Measurements from ENCODE around the gene PRLR.
"Not testable (repeated sequence)": the region's sequence is repeated elsewhere in the genome, so short reads cannot be mapped to it uniquely, and the experiment has no call there.

PRLR gene

DNA sequence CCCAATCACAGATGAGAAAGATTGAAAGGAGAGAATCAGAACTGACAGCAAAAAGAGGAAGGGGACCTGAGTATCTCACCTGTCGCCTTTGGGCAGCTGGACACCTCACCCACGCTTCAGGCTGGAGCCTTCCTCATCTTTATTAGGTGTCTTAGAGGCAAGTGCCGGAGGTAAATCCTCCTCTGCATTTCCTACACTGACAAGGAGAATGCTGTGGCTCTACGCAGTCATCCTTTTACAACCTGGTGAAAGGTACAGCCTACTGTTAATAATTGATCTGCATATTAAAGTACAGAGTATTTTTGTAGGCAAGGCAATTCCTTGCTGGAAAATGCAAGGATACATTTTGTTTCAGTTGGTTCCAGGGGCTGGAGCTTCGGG, 34.8 kb downstream of the PRLR start:
- no peak for DNase-seq (ENCODE audit: low read depth)

DNA sequence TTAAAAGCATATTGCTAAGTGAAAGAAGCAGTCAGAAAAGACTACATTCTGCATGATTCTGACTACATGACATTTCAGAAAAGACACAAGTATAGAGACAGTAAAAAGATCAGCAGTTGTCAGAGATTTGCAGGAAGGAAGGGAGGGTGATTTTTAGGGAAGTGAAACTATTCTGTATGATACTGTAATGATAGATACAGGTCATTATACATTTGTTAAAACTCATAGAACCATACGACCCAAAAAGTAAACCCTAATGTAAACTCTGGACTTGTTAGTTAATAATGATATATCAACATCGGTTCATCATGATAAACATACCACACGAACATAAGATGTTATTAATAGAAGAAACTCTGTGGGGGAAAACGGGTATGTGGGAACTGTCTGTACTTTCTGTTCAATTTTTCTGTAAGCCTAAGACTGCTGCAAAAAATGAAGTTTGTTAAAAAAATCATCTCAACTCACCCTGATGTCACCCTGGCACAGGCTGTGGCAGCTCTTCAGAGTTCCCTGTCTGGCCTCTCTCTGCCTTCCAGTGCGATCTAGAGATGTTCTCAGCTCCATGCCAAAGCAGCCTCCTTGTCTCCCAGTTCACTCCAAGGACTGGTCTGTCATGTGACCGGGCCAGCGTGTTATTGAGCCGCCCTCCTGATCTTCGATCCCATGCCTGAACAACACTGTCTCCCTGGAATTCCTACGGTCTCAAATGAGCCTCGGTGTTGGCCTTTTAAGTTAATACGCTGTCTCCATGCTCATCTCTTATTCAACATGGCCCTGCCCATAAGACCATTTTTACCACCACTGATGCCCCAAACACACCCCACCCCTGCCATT, 35.4 kb downstream of the PRLR start:
- DNase-seq (ENCODE audit: low read depth) = no peak

DNA sequence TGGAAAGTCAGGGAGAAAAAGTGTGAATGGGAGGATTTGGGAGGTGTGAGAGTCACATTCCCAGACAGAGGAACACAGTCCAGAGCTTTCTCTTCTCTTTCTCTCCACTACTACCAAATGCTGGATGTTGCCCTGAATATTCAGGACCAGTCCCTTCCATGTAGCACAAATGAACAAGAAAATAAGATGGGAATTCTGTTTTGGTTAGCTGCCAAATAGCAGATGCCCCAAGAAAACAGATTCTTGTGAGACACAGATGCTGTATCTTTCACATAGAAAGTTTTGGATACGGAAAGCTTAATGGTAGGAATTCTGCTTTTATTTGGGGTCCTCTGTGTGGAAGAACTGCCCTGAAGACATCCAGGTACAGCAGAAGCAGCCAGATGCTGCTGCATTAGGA, 37.8 kb downstream of the PRLR start:
- no peak for DNase-seq (ENCODE audit: low read depth)

DNA sequence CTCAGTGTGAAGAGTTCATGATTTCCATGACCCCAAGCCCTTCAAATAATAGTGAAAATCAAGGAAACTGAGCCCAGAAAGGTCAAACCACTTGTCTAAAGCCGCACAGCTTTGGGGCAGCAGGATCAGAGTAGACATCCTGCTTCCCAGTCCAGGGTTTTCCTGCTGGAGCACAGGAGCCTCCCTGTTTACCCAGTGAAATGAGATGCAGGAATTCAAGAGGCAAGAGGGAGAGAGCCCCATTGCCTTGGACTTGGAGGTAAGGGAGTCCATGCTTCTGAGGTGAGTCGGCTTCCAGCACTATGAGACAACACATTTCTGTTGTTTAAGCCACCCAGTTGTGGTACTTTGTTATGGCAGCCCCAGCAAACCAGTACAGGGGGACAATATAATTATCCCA, 40.5 kb downstream of the PRLR start:
- not testable (repeated sequence) for DNase-seq (ENCODE audit: low read depth)

DNA sequence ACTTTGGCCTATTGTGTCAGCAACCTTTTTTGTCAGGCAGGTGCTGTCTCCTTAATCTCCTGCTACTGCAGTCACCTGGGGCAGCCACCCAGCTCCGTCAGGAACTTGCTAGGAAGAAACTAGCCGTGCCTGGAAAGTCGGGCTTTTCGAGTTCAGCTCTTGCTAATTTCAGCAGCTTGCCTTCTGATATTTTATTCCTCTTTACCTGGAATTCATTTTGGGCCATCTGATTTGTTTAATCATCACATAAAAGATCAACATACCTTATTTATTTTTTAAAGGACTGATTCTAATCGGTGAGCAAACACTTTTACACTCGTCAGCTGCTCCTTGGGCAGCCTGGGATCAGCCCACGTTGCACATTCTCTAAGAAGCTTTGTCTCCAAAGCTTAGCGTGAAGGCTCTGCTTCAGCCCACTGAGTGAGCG, 42.2 kb downstream of the PRLR start:
- no peak for DNase-seq (ENCODE audit: low read depth)

DNA sequence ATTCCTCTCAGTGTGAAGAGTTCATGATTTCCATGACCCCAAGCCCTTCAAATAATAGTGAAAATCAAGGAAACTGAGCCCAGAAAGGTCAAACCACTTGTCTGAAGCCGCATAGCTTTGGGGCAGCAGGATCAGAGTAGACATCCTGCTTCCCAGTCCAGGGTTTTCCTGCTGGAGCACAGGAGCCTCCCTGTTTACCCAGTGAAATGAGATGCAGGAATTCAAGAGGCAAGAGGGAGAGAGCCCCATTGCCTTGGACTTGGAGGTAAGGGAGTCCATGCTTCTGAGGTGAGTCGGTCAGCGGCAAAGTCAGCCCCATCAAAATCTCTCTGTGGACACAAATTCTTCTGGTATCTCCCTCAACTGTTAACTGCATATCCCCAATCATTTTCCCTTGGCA, 42.7 kb downstream of the PRLR start:
- DNase-seq (ENCODE audit: low read depth) = not testable (repeated sequence)

DNA sequence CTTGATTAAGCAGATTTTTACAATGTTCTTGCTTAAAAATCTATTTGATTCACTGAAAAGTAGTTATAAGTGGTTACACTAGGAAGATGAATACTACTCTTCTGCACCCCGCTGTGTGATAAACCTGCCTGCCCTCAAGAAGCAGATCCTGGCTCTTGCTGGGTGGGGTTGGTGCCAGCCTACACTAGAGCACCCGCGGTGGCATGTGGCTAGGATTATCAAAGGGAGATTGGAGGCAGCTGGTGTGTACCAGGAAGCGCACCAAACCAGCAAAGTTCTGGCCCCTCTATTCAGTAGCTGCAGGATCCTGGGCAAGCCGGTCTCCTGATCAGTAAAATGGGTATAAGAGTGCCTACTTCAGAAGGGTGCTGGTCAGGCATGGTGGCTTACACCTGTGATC, 43.5 kb downstream of the PRLR start:
- DNase-seq (ENCODE audit: low read depth) = no peak

DNA sequence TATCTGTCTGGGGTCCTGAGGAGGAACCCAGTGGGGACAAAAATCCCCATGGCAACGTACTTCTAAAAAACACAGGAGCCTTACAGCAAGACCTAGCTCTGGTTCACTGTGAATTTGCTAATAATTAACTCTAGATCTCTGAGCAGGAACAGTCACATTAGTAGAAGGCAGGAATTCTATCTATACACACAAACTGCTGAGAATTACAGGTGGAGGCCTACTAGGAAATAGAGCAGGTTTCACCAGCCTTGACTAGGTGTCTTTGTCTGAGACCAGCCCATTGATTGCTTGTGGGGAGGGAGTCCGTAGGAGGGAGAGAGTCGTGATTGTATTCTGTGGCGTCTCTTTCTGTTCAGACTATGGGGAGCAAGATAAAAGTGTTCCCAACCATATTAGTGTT, 44.8 kb downstream of the PRLR start:
- DNase-seq (ENCODE audit: low read depth) = no peak

DNA sequence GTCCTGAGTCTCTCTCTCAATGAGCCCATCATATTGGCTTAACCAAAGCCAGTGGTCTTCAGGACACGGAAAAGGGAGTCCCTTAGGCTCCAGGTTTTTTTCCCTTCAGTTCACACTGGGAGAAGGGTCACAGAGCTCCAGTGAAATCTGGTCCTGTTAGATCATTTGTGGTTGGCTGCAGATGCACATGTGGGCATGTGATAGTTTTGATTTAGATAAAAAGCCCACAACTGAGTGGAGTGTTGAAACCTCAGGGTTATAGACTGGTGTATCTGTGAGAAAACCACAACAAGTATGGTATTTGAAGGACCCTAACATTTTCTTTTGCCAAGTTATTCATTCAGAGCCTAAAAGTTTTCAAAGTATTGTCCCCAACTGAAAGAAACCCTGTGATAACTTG, 46.7 kb downstream of the PRLR start:
- no peak for DNase-seq (ENCODE audit: low read depth)

DNA sequence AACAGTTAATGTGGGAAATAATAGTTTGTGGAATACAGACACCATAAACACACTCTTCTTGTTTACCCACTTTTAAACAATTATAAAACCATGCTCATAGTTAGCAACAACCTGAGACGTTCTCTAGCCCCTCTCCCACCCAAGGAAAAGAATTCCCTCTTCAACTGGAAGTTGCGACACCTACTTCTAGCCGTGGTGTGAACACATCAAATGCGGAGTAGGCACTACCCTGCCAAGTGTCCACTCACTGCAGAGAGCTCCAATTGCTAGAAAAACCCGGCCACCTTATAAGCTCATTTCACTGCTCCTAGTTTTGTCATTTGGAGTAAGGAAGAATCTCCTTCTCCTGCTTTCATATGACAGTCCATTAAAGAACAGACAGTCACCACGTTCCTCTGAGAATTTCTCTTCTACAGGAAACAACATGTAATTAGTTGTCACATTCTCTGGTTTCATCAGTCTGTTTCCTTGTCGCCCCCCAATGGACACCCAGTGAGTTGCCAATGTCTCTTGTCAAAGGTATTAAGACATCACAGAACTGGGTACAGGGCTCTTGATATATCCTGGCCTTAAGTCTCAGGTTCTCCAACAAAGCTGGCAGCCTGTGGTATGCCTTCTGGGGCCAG, 47.3 kb downstream of the PRLR start:
- no peak for DNase-seq (ENCODE audit: low read depth)

DNA sequence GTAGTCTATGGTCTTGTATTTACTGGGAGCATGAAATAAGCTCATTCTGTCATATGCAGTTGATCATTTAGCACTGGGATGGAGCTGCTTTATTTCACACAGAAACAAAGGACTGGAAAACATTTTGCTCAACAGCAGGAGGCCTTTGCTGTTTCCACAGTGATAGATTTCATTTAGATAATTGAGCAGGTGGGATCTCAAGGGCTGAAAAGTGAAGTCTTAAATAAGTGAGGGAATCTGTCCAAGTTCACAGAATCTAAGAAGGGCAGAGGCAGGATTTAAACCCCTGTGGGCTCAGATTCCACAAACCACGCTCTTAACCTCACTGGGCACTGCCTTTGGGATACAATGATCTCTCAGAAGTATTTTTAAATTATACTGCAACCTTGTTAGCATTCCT, 47.8 kb downstream of the PRLR start:
- no peak for DNase-seq (ENCODE audit: low read depth)

DNA sequence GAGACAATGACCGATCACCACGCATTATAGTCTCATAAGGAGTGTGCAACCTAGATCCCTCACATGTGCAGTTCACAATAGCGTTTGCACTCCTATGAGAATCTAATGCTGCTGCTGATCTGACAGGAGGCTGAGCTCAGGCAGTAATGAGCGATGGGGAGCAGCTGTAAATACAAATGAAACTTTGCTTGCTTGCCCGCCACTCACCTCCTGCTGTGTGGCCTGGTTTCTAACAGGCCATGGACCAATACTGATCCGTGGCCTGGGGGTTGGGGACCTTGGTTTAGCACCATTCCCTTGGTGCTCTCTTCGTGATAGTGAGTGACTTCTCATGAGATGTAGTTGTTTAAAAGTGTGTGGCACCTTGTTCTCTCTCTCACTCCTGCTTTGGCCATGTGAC, 50.2 kb downstream of the PRLR start:
- DNase-seq (ENCODE audit: low read depth) = no peak

DNA sequence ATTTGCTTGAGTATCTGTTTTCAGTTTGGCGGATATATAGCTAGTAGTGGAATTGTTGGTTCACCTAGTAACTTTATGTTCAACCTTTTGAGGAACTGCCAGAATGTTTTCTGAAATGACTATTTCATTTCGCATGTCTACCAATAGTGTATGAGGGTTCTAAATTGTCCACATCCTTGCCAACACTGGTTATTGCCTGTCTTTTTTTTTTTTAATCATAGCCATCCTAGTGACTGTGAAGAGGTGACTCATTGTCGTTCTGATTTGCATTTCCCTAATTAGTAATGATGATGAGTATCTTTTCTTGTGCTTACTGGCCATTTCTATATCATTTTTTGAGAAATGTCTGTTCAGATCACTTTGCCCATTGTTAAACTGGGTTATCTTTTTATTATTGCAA, 52.5 kb downstream of the PRLR start:
- no peak for DNase-seq (ENCODE audit: low read depth)

DNA sequence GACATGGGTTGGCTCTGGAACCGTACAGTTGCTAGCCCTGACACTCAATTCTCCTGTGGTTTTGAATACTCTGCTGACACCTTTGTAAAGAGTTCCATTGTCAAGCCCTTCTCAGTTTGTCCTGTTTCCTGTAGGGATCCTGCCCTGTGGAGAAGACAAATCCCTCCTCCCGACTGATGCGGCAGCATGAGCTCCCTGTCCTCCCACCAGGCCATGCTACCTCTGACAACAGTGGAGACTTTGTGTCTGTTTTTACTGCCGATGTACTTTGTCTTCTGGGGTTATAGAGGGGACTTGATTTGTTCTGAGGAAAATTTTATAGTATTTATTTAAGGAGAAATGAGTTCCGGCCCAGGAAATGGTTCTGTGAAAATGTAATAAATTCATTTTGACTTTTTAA, 57.8 kb downstream of the PRLR start:
- no peak for DNase-seq (ENCODE audit: low read depth)

DNA sequence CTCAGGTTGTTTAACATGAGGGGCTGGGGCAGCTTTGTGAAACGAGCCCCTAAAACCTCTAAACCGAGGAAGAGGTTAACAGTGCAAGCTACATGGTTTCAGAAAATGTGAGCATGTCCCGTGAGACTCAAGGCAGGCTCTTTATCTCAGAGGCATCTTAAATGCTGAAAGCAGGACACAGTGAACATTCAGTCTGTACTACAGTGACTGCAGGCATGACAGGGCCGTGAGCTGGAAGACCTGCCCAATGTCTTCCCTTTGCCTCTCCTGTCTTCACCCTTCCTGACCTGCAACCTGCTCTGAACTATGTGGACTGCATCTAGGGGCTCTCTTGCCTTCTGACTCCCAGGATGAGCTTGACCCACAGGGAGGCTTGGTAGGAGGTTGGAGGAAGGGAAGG, 58.3 kb downstream of the PRLR start:
- no peak for DNase-seq (ENCODE audit: low read depth)

DNA sequence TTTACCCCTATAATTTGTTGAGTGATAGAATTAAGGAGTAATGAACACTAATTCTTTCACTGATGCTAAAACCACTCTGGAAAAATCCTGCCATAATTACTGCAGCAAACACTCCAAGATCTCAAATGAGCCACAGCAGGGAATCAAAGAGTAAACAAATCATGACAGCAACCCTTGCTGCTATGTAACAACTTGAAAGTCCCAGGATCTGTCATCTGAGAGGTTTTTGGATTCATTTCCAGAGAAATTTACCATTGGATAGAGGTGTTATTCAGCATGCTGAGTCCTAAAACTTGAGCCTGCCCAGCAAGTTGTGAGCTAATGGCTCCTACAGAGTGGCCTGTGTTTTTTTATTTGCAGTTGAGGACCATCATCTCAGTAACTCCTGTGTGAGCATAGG, 59.2 kb downstream of the PRLR start:
- DNase-seq (ENCODE audit: low read depth) = no peak

DNA sequence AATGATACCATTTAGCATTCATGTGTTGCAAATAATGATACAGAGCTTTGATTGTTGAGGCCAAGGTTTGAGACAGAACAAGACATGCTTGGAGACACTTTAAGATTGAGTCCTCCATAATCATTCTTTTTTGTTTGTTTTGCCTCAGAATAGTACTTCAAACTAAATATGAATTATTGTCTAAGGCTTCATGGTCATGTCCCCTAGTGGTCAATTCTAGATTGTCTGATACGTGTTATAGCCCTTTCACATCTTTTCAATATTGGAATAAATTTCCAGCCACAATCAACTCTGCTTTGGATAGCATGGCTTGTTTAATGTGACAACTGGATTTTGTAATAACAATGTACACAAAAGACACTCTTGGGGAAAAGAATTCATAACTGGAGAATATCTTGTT, 64.2 kb downstream of the PRLR start:
- no peak for DNase-seq (ENCODE audit: low read depth)

DNA sequence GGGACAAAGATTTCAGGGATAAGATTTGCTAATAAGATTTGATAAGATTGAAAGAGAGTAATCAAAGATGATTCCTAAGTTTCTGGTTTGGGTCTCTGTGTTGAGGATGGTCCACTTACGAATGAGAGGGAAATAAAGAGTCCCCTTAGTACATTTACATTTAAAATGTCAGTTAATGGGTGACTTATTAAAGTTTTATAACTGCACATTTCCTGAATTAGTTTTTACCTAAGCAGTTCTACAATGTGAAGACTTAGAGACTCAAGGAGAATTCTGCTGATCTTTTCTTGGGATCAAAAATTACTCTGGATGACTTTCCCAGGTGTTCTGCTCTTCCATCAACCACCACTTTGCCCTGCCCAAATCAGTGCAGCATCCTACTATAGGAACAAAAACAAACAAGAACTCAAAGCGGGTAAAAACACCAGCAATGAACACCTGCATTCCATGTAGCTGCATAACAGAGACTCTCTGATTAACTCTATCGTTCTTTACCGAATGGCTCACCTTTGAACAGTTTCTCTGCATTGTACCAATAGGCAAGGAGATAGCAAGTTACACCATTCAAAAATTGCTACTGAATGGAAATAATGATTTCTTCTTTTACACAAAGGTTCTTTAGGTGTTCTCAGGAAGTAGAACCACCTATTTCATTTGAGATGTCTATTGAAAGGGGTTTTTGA, 65.3 kb downstream of the PRLR start:
- no peak for DNase-seq (ENCODE audit: low read depth)

DNA sequence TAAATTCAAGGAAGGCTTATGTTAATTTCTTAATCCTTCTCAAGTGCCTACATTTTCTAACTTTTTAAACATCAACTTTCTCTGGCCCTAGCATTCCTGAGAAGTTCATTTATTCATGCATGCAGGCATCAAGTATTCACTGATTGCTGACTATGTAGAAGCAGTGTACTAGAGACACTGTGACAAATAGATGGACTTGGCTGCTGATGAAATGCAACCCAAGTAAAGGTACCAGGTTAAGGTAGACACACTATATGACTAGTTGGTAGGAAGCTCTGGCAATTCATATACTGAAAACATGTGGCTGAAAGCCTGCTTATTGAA, 66.6 kb downstream of the PRLR start:
- DNase-seq (ENCODE audit: low read depth) = no peak

DNA sequence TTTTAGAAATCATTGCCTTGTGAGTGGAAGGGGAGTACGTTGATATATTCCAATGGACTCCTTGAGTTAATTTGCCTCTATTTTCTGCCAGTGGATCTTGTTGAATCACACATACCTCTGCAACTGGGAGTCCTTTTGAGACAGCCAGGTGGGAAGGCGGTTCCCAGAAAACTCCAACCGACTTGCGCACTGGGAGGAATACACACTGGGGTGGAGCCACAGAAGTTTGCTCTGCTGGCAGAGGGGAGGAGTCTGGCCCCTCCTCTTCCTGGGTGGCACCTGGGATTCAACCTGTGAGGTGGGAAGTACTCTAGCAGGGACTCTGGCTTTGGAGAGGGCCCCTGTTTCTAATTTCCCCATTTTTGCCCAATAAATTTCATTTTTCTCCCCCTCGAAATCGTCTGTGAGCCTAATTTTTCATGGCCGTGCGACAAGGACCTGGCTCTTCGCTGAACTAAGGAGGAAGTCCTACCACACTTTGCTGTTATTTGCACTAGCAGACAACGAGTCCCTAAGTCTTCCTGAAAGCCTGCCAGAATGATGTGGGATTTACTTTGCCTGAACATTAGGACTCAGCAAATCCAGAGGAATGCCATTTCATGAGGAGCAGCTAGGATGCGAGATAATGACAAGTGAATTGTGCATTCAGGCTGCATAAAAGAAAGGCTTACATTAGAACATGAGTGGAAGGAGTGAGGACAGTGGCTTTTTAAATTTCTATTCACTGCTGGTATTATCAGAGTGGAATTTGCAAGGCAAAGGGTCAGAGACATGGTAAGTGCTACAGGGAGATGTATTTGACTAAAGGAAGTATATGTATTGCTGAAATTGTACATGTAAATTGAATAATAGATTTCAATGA, 67.2 kb downstream of the PRLR start:
- no peak for DNase-seq (ENCODE audit: low read depth)

DNA sequence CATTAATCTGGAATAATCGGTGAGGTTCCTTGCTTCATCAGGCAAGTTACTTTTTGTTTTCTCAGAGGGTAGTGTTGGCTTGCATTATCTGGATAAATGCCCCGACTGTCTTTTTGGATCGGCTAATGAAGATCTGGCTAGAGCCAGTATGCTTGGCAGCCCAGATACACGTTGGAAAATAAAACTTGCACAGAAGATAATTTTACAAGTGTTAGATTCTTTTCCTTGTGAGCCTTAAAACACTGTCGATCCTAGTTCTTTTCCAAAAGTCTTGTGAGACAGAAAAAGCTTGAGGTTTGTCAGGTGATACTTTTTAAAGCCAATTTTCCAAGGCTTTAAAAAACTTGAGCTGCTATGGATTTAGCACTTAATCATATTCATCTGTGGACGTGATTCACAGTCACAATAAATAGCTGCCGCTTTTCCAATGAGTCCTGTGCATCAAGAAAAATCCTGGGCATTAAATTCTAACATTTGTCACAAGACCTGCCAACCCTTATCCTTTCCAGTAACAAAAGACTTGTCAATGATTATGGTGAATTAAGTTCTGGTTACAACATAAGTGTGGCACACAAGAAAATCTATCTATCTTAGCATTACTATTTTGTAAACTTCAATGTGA, 68.5 kb downstream of the PRLR start:
- no peak for DNase-seq (ENCODE audit: low read depth)

DNA sequence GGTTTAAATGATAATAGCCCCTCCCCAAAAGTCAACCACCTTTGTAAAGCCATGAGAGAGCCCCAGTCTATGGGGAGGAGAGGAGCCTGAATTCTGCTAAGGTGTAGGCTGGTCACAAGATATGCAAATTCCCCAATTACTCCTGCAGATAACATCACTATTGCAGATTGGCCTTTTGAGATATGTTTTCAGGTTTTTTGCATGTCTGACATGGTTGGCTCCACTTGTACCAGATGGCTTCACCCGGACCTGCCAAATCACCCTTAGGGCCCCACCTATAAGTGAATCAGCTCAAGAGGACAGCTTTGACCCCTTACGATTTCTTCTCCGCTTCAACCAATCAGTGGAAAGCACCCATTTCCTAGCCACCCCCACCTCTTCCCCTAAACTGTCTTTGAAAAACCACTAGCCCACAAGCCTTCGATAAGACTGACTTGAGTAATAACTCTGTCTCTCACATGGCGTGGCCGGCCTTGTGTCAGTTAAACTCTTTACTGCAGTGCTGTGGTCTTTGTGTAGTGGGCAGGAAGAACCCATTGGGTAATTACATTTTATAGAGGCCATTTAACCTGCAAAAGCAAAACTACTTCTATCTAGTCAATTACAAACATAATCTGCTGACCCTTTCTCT, 69.7 kb downstream of the PRLR start:
- DNase-seq (ENCODE audit: low read depth) = no peak
